ENCODE results near the gene NPW. TPM values are rescaled to one million over a fixed set of nuclear protein-coding genes. Genes with fewer than 3 reads are reported as not detected.

Gene NPW
- total RNA-seq, 1 experiment from 2014 or later = 7.1 TPM

- Histone ChIP-seq H3K4me1 (ENCODE audit: insufficient read depth, low read length) (peaks cover 4% of the 10 kb centered on the region; the same call in 1 of the 2 replicates), H2AK5ac (ENCODE audit: insufficient read length, low read length) (no peak overlapping the region), H4K91ac (ENCODE audit: insufficient read length, low read depth, low read length) (no peak overlapping the region), H4K20me1 (ENCODE audit: control insufficient read depth, insufficient read depth, insufficient read length) (no peaks in the 10 kb centered on the region), H3K79me2 (ENCODE audit: insufficient read depth, low read length) (peaks cover 5% of the 10 kb centered on the region; the same call in 1 of the 2 replicates), H3K9me3 (ENCODE audit: control insufficient read depth, low read depth, low read length) (no peaks in the 10 kb centered on the region), H2BK120ac (ENCODE audit: low read depth, low read length, poor library complexity, severe bottlenecking) (no peak overlapping the region), H3K9ac (ENCODE audit: extremely low read depth, insufficient read length, low read length) (no peak overlapping the region), H3K27ac (ENCODE audit: insufficient read length, low read depth, low read length) (no peak overlapping the region), H3K14ac (ENCODE audit: insufficient read depth, low read length) (no peak overlapping the region), H3T11ph (ENCODE audit: low read length) (no peak overlapping the region), H3K27me3 (ENCODE audit: insufficient read depth, low read length) (no peaks in the 10 kb centered on the region), H4K8ac (replicated peaks; ENCODE audit: insufficient read length, low read depth, low read length) (no peak overlapping the region), H2BK15ac (ENCODE audit: low read depth, low read length) (no peak overlapping the region), H3K56ac (ENCODE audit: insufficient read length, low read depth, low read length) (no peak overlapping the region), H2BK20ac (ENCODE audit: low read depth, low read length, poor library complexity, severe bottlenecking) (no peak overlapping the region), H3K79me1 (ENCODE audit: insufficient read depth, low read depth, low read length, poor library complexity, severe bottlenecking) (no peaks in the 10 kb centered on the region), H3K4me2 (ENCODE audit: insufficient read depth, insufficient read length, low read length) (no peak overlapping the region), H2AFZ (ENCODE audit: low read length) (no peak overlapping the region), H3K23me2 (ENCODE audit: insufficient read length, low read depth, low read length, poor library complexity, severe bottlenecking) (peaks cover 10% of the 10 kb centered on the region), H2BK5ac (ENCODE audit: insufficient read length, low read length) (no peak overlapping the region), H3K23ac (ENCODE audit: insufficient read length, low read depth, low read length) (no peak overlapping the region), H2BK12ac (ENCODE audit: insufficient read length, low read depth, low read length) (no peak overlapping the region), H3K18ac (ENCODE audit: insufficient read length, low read depth, low read length) (no peak overlapping the region), H4K5ac (ENCODE audit: insufficient read length, low read depth, low read length) (no peak overlapping the region), H3K4ac (ENCODE audit: low read depth, low read length) (no peak overlapping the region)
- H3K27me3 Mint-ChIP-seq (ENCODE audit: low read depth) = peaks cover 23% of the 10 kb centered on the region
- peaks cover under 1 to 3% (median 2%) of the 10 kb centered on the region in 3 experiments; a peak in 5 of 7 replicates for H3K36me3 Mint-ChIP-seq (ENCODE audit: insufficient read depth in 1 of 3, low read depth in 3 of 3)
- no peak overlapping the region; a peak in 1 of 5 replicates for H3K4me3 Mint-ChIP-seq
- no peak for TF ChIP-seq CTCF (conservative IDR thresholded peaks at IDR 0.05)
- H3K9me3 Mint-ChIP-seq = no peaks in the 10 kb centered on the region
- H3K27ac Mint-ChIP-seq = no peak overlapping the region
- peaks cover 7 to 9% of the 10 kb centered on the region in 2 experiments for H3K4me1 Mint-ChIP-seq
- WGBS (ENCODE audit: extremely low coverage, insufficient read length, low lambda C conversion rate) = no CpG with 5 or more reads among the region's 15 CpGs
- no peak for DNase-seq
These were observed 6.1 kb upstream of the NPW start for GRCh38 chr16:2013527-2013926.

All from H9 (cell line).